HG02678 (cell line): ENCODE measurements around the gene SLC43A3.
"Not testable (repeated sequence)": the region's sequence is repeated elsewhere in the genome, so short reads cannot be mapped to it uniquely, and the experiment has no call there.

Source experiments
- ATAC-seq: cut with Tn5 transposase; IDR thresholded peaks from one replicate; pipeline ENCODE4 v1.9.1; 2021; ENCODE audit warnings: mild to moderate bottlenecking, moderate library complexity; ENCODE audit not compliant: unreplicated experiment

Gene SLC43A3

GRCh38 chr11:57407941-57408475 is 18.9 kb downstream of the SLC43A3 start:
- no peak for ATAC-seq

DNA sequence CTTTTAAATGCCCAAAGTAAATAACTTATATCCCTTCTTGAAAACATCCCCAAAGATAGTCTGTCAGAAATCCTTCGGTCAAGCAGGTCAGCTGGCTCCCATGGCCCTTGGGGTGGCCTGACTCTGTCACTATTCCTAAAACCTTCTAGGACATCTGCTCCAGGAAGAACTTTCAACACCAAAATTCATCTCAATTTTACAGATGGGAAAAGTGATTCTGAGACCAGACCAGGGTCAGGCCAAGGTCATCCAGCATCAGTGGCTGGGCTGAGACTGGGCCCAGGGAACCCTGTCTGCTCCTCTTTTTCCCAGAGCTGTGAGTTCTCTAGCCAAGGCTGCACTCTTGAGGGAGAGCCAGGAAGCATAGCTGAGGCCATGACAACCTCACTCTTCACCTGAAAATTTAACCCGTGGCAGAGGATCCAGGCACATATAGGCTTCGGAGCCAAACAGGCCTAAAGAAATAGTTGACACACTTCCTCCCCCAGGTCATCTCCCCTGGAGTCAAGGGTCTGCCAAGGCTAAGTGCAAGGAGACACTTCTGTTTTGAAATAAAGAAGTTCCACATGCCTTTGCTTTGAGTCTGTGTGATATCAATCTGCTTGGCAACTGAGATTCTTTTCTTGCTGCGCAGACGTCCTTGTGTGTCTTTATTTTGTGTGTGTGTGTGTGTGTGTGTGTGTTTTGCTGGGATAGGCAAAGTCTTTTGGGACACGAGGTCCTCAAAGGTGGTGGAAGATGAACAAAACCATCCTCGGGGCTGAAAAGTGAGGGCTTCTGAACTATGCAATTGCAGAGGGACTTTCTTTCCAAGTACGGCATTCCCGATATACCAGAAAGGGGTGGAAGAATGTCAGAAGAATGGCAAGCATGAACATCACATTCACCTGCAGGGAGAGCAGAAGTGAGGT is 19.7 kb downstream of the SLC43A3 start:
- no peak for ATAC-seq

DNA sequence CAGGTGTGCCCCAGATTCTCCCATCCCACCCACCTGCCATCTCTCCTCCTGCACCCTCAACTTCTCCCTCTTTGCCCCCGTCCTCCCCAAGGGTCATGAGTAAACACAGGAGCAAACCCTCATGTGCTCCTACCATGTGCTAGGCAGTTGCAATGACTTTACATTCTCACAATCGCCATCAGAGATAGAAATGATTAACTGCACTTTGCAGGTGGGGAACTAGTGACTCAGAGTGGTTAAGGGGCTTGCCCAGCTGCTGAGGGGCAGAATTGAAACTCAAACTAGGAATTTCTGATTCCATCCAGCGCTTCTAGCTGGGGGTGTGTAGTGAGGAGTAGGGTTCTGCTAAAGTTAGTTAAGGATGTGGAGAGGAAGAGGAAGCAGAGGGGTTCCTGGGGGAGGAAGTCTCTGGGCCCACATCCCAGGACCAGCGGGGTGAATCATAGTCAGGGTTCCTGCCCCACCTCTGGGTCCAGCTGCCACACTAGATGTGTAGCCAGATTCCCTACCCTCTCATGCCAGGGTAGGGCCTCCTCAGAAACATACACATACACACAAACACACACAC is 20.5 kb downstream of the SLC43A3 start:
- peak; percentile 86 for ATAC-seq

DNA sequence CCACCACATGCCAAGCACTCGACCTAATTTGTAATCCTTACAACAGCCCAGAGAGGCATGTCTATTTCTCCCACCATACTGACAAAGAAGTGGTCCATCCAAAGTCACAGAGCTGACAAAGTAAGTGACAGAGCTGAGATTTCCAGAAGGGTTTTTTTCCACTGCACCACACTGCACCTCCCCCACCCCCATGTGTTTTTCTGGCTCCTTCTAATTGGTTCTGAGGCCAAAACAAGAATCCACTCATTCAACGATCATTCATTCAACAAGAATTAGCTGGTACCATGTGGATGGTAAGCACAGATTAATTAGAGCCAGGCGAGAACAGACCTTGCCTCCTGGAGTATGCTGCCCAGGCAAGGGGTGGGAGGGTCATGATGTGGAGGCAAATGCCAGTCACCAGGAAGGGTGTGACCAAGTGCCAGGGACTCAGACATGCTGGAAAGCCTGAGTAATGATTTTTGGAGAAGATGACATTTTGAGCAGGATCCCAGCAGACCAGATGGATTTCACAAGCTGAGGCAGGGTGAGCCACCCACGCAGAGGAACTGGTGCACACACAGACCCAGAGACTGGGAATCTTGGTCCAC is 21.6 kb downstream of the SLC43A3 start:
- ATAC-seq, result no peak

- no peak for ATAC-seq
These were observed 23.1 kb downstream of the SLC43A3 start for GRCh38 chr11:57403802-57404147.

DNA sequence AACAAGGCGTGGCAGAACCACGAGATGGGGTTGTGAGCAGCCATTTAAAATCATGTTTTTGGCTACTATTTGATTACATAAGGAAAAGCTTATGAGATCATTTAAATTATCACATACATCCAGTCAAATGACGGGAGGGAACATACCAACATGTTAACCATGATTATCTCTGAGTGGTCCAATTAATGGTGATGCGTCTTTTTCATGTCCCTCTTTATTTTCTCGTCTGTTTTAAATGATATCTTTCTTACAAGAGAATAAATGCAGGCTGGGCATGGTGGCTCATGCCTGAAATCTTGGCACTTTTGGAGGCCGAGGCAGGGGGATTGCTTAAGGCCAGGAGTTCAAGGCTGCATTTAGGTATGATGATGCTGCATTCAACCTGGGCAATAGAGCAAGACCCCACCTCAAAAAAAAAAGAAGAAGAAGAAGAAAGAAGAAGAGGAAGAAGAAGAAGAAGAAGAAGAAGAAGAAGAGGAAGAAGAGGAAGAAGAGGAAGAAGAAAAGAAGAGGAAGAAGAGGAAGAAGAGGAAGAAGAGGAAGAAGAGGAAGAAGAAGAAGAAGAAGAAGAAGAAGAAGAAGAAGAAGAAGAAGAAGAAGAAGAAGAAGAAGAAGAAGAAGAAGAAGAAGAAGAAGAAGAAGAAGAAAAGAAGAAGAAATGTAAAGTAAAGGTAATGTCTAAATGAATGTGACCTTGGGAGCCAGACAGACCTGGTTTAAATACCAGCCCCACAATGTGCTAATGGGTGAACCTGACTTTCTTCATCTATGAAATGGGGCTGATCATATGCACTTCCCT is 23.7 kb downstream of the SLC43A3 start:
- not testable (repeated sequence) for ATAC-seq

- ATAC-seq, result no peak
These were observed 24.5 kb downstream of the SLC43A3 start for GRCh38 chr11:57402188-57403002.

GRCh38 chr11:57399972-57400578 is 26.8 kb downstream of the SLC43A3 start:
- no peak for ATAC-seq

- ATAC-seq, result no peak
These were observed 27.7 kb downstream of the SLC43A3 start for GRCh38 chr11:57399221-57399620.

DNA sequence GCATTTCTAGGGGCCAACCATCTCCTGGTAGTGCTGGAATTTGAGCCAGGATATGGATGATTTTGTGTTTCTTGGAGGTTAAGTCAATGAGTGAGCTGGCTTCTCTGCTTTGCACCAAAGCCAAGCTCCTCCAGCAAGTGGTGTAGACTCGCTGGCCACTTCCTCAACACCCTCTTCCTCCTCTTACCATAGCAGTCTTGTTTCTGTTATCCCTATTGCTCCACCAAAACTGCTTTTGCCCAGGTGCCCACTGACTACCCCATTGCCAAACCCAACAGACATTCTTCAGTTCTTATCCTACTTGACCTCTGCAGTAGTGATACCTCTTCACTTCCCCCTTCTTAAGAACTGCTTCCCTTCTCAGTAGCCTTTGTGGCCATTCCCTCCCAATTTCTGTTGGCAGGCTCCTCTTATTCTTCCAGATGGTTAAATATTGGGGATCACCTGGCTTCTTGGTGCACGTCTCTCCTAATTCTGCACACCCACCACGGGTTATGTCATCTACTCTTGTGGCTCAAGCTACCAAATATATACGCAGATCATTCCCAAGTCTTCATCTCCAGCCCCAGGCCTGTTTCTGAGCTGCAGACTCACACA is 29.4 kb downstream of the SLC43A3 start:
- no peak for ATAC-seq

- ATAC-seq, result no peak
These were observed 30.2 kb downstream of the SLC43A3 start for GRCh38 chr11:57396744-57397143.

GRCh38 chr11:57395905-57396623 is 30.9 kb downstream of the SLC43A3 start:
- no peak for ATAC-seq

- no peak for ATAC-seq
These were observed 32.5 kb downstream of the SLC43A3 start for GRCh38 chr11:57394203-57394965.

DNA sequence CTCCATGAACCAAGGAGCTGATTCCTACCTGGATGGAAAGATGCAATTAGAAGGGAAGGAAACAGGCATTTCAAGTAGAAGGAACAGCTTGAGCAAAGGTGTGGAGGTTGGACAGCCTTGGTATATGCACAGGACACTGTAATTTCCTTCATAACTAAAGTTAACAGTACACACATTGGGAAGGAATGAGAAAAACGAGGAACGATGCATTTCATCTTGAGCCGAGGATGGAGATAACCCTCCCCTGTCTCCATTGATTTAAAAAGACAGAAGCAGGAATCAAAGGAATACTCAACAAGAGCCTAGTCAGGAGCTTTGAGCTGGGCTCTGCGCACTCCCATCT is 34.2 kb downstream of the SLC43A3 start:
- no peak for ATAC-seq

- ATAC-seq, result no peak
These were observed 34.7 kb downstream of the SLC43A3 start for GRCh38 chr11:57392066-57392762.

GRCh38 chr11:57391539-57391938 is 35.4 kb downstream of the SLC43A3 start:
- no peak for ATAC-seq

- no peak for ATAC-seq
These were observed 35.8 kb downstream of the SLC43A3 start for GRCh38 chr11:57391111-57391510.

DNA sequence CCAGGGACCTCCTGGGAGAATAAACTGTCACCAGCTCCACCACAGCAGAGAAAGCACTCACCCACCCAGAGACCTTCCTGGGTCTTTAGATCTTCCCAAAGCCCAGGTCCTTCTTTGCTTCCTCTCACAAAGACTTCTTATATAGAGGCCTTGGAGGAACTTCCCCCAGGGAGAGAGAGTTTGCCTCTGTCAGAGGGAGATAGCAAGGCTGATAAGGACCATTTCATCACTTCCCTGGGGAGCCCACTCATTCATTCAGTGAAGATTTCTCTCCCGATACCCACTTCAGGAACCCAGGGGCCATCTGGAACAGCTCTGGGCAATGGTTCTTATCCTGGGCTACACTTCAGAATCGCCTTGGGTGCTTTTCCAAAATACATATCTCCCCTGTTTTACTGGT is 36.4 kb downstream of the SLC43A3 start, which contains the start of gene PRG2:
PRG2 (minus strand) TSS at position 116 of the 400 bp plus-strand sequence. CDS start 706 bp downstream, outside the sequence.
- ATAC-seq, result no peak
